OCI-LY3 (cell line): ENCODE data around the gene NUSAP1.

ENCODE experiments used
- CTCF ChIP-seq: fragments of 200-600, 300-600 bp; sonication (generic); IDR thresholded peaks from 2 replicates; pipeline ENCODE4 v1.5.1; 2014; ENCODE audit warnings: antibody characterized with exemption, low read length, low read depth
- EZH2phosphoT487 ChIP-seq: fragments of 200-600 bp; shearing (Covaris generic); IDR thresholded peaks from 2 replicates; pipeline ENCODE4 v1.6.1; 2018; ENCODE audit warnings: antibody characterized with exemption, mixed run types, low read depth

- no peak for TF ChIP-seq CTCF
- TF ChIP-seq EZH2phosphoT487: no peak
These were observed 96.6 kb downstream of the NUSAP1 start for GRCh38 chr15:41429003-41429890.
